Loucy (cell line): Measurements from ENCODE around the gene F12.

Experiments
- H2AFZ ChIP-seq: fragments of 200-600 bp; sonication (generic); 2 replicates; pipeline ENCODE4 v1.6.0; 2016; ENCODE audit warnings: antibody characterized with exemption, mild to moderate bottlenecking, low read length, moderate library complexity
- H3F3A ChIP-seq: fragments of 200-600 bp; 2 replicates; pipeline ENCODE4 v1.6.0; 2016; ENCODE audit warnings: antibody characterized with exemption, low read depth, mild to moderate bottlenecking
- H3K27me3 ChIP-seq: fragments of 200-600 bp; sonication (generic); 2 replicates; pipeline ENCODE4 v1.6.1; 2014; ENCODE audit warnings: low read length, mild to moderate bottlenecking; ENCODE audit not compliant: insufficient read depth, poor library complexity, severe bottlenecking
- H3K36me3 ChIP-seq: fragments of 200-600 bp; sonication (generic); 2 replicates; pipeline ENCODE4 v1.6.1; 2016; ENCODE audit warnings: low read length; ENCODE audit not compliant: insufficient read depth
- H3K4me1 ChIP-seq: fragments of 200-600 bp; sonication (generic); 2 replicates; pipeline ENCODE4 v1.5.1; 2014; ENCODE audit warnings: low read length, mild to moderate bottlenecking; ENCODE audit not compliant: insufficient read depth, poor library complexity, severe bottlenecking
- H3K4me2 ChIP-seq: fragments of 200-600 bp; sonication (generic); 2 replicates; pipeline ENCODE4 v1.6.0; 2014; ENCODE audit warnings: antibody characterized with exemption, low read length, low read depth, mild to moderate bottlenecking; ENCODE audit not compliant: poor library complexity, severe bottlenecking
- H3K4me3 ChIP-seq: fragments of 200-600 bp; sonication (generic); 2 replicates; pipeline ENCODE4 v1.5.1; 2014; ENCODE audit warnings: low read length, mild to moderate bottlenecking, mixed read lengths; ENCODE audit not compliant: poor library complexity, severe bottlenecking
- H3K79me2 ChIP-seq: fragments of 200-600 bp; sonication (generic); 2 replicates; pipeline ENCODE4 v1.6.1; 2014; ENCODE audit warnings: low read length; ENCODE audit not compliant: insufficient read depth
- H3K9ac ChIP-seq: fragments of 200-600 bp; sonication (generic); 2 replicates; pipeline ENCODE4 v1.6.0; 2014; ENCODE audit warnings: mild to moderate bottlenecking, low read depth, low read length, moderate library complexity; ENCODE audit not compliant: poor library complexity, severe bottlenecking
- H3K9me2 ChIP-seq: fragments of 200-600 bp; sonication (generic); replicated peaks from 2 replicates; pipeline ENCODE4 v1.6.1; 2016; ENCODE audit warnings: low read depth, low read length, mixed read lengths
- H3K9me3 ChIP-seq: fragments of 200-600 bp; sonication (generic); 2 replicates; pipeline ENCODE4 v1.6.1; 2014; ENCODE audit warnings: mild to moderate bottlenecking, antibody characterized with exemption, low read length, low read depth; ENCODE audit not compliant: insufficient read depth
- H4K20me1 ChIP-seq: fragments of 200-600 bp; sonication (generic); 2 replicates; pipeline ENCODE4 v1.6.0; 2014; ENCODE audit warnings: antibody characterized with exemption, low read length, mild to moderate bottlenecking; ENCODE audit not compliant: insufficient read depth, poor library complexity, severe bottlenecking
- EZH2phosphoT487 ChIP-seq: fragments of 200-600 bp; IDR thresholded peaks from 2 replicates; pipeline ENCODE4 v1.6.1; 2018; ENCODE audit warnings: antibody characterized with exemption, mild to moderate bottlenecking, moderate library complexity, borderline replicate concordance
- TF ChIP-seq, protein P1 (sequence below): fragments of 200-600 bp; sonication (generic); conservative IDR thresholded peaks from 2 replicates; pipeline ENCODE4 v1.5.1; 2014; ENCODE audit warnings: mild to moderate bottlenecking, antibody characterized with exemption, low read length

F12 gene

DNA sequence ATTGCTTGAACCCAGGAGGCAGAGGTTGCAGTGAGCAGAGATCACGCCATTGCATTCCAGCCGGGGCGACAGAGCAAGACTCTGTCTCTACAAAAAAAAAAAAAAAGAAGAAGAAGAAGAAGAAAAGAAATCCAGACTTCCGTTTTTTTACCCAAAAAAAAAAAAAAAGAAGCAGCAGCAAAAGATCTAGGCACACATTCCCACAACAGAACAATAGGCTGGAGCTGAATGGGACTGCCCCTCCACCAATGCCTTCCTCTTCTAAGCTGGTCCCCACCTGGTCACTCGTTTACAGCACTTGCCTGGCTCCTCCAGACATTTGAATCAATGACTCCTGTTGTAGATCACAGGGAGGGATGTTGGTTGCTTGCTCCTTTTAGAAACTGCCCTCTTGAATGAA is 56.3 kb downstream of the F12 start:
- Histone ChIP-seq H2AFZ (no peak overlapping the region), H3F3A (no peaks in the 10 kb centered on the region), H3K36me3 (no peaks in the 10 kb centered on the region), H3K9me2 (no peaks in the 10 kb centered on the region), H3K79me2 (peaks cover 32% of the 10 kb centered on the region), H3K27me3 (no peaks in the 10 kb centered on the region), H4K20me1 (peaks cover 4% of the 10 kb centered on the region), H3K4me2 (no peak overlapping the region), H3K9me3 (no peaks in the 10 kb centered on the region), H3K4me1 (peaks cover 35% of the 10 kb centered on the region), H3K4me3 (no peak overlapping the region), H3K9ac (no peak overlapping the region)
- TF ChIP-seq, protein P1, sequence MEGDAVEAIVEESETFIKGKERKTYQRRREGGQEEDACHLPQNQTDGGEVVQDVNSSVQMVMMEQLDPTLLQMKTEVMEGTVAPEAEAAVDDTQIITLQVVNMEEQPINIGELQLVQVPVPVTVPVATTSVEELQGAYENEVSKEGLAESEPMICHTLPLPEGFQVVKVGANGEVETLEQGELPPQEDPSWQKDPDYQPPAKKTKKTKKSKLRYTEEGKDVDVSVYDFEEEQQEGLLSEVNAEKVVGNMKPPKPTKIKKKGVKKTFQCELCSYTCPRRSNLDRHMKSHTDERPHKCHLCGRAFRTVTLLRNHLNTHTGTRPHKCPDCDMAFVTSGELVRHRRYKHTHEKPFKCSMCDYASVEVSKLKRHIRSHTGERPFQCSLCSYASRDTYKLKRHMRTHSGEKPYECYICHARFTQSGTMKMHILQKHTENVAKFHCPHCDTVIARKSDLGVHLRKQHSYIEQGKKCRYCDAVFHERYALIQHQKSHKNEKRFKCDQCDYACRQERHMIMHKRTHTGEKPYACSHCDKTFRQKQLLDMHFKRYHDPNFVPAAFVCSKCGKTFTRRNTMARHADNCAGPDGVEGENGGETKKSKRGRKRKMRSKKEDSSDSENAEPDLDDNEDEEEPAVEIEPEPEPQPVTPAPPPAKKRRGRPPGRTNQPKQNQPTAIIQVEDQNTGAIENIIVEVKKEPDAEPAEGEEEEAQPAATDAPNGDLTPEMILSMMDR, result no peak
- TF ChIP-seq EZH2phosphoT487, result no peak
